ENCODE measurements around the gene TTC28.
"Not testable (repeated sequence)": the region's sequence is repeated elsewhere in the genome, so short reads cannot be mapped to it uniquely, and the experiment has no call there.

GRCh38 chr22:28566920-28567499, 112.6 kb downstream of the TTC28 start:
- not testable (repeated sequence) for TF ChIP-seq EZH2 (IDR thresholded peaks at IDR 0.05; ENCODE audit: insufficient read depth, low read length); CTCF (IDR thresholded peaks at IDR 0.05; ENCODE audit: insufficient read depth, low read depth, low read length)
